ENCODE measurements around the gene SALL3. TPM values are rescaled to one million over a fixed set of nuclear protein-coding genes. Genes with fewer than 3 reads are reported as not detected.

SALL3 gene
- total RNA-seq, 1 donor from 2014 or later = 7.7 TPM

DNA sequence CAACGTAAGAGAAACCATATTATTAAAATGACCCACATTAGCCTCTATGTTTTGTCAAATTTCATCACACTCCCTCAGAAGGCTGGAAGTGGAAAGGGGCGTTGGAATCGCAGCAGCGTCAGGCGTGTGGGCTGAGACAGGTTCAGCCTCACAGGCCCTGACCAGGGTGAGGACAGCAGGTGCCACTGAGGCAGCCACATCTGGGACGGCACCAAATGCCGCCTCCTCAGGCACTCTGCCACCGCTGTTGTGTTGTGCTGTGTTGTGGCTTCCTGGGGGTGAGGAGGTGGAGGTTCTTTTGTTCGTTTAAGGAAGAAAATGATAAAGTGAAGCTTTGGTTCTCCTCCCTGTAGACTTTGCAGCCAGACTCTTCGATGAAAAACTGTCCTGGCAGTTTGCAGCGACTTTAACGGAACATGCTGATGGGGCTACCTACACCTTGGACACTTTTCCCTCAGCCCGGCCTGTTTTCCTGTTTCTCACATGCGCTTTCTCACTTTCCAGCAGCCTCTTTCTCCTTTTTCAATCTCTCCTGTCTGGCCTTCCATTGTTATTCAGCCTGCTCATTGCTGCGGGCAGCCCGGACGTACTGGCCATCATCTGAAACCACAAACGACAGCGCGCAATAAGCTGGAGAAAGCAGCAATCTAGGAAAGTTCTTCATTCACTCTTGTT, 44.9 kb upstream of the SALL3 start:
- DNase-seq (ENCODE audit: low read depth) = no peak
- no peak overlapping the region for H2AFZ ChIP-seq (ENCODE audit: low read depth, low read length)
- H3K9me3 Mint-ChIP-seq (ENCODE audit: unreplicated experiment) = peaks cover 19% of the 10 kb centered on the region

GRCh38 chr18:78935406-78935805, 44.2 kb upstream of the SALL3 start:
- Histone ChIP-seq H3K36me3 (ENCODE audit: insufficient read depth, low read length) (no peaks in the 10 kb centered on the region), H3K4me2 (ENCODE audit: low read length) (no peak overlapping the region), H3K79me2 (ENCODE audit: insufficient read depth, low read length) (no peaks in the 10 kb centered on the region), H3K9ac (ENCODE audit: low read length) (no peak overlapping the region), H4K20me1 (ENCODE audit: insufficient read depth, low read length) (no peaks in the 10 kb centered on the region), H3K27me3 (ENCODE audit: insufficient read depth, low read length) (no peaks in the 10 kb centered on the region), H3K9me3 (ENCODE audit: insufficient read depth, low read depth, low read length) (no peaks in the 10 kb centered on the region), H3K4me1 (ENCODE audit: insufficient read depth, low read length) (no peaks in the 10 kb centered on the region), H3K4me3 (ENCODE audit: insufficient read depth, low read depth, low read length) (no peak overlapping the region), H3K27ac (ENCODE audit: low read depth, low read length) (no peak overlapping the region), H2AFZ (ENCODE audit: low read depth, low read length) (no peak overlapping the region)
- Mint-ChIP-seq H3K27me3 (ENCODE audit: low read depth, unreplicated experiment) (no peaks in the 10 kb centered on the region), H3K36me3 (ENCODE audit: low read depth, unreplicated experiment) (no peaks in the 10 kb centered on the region), H3K27ac (ENCODE audit: unreplicated experiment) (no peak overlapping the region), H3K4me1 (ENCODE audit: low read depth, unreplicated experiment) (peaks cover 1% of the 10 kb centered on the region), H3K9me3 (ENCODE audit: unreplicated experiment) (peaks cover 19% of the 10 kb centered on the region), H3K4me3 (ENCODE audit: unreplicated experiment) (no peak overlapping the region)
- no peak for DNase-seq (ENCODE audit: low read depth)
- no peak for FAIRE-seq
- no peak for TF ChIP-seq EZH2 (IDR thresholded peaks at IDR 0.05; ENCODE audit: insufficient read depth, low read length)
- no peak for TF ChIP-seq CTCF (IDR thresholded peaks at IDR 0.05; ENCODE audit: insufficient read depth, low read depth, low read length)

More for the DNA sequence above, 44.9 kb upstream of the SALL3 start:
- no peak overlapping the region for H3K4me3 Mint-ChIP-seq (ENCODE audit: unreplicated experiment)
- no peaks in the 10 kb centered on the region for H4K20me1 ChIP-seq (ENCODE audit: insufficient read depth, low read length)
- no peak overlapping the region for H3K4me2 ChIP-seq (ENCODE audit: low read length)
- no peak overlapping the region for H3K4me3 ChIP-seq (ENCODE audit: insufficient read depth, low read depth, low read length)
- H3K27me3 ChIP-seq (ENCODE audit: insufficient read depth, low read length) = no peaks in the 10 kb centered on the region
- no peaks in the 10 kb centered on the region for H3K27me3 Mint-ChIP-seq (ENCODE audit: low read depth, unreplicated experiment)
- H3K79me2 ChIP-seq (ENCODE audit: insufficient read depth, low read length) = no peaks in the 10 kb centered on the region
- no peaks in the 10 kb centered on the region for H3K36me3 ChIP-seq (ENCODE audit: insufficient read depth, low read length)
- no peak overlapping the region for H3K27ac ChIP-seq (ENCODE audit: low read depth, low read length)
- TF ChIP-seq CTCF (IDR thresholded peaks at IDR 0.05; ENCODE audit: insufficient read depth, low read depth, low read length) (no peak), EZH2 (IDR thresholded peaks at IDR 0.05; ENCODE audit: insufficient read depth, low read length) (no peak)
- H3K27ac Mint-ChIP-seq (ENCODE audit: unreplicated experiment) = no peak overlapping the region
- no peak overlapping the region for H3K9ac ChIP-seq (ENCODE audit: low read length)
- no peaks in the 10 kb centered on the region for H3K4me1 ChIP-seq (ENCODE audit: insufficient read depth, low read length)
- FAIRE-seq = no peak
- H3K36me3 Mint-ChIP-seq (ENCODE audit: low read depth, unreplicated experiment) = no peaks in the 10 kb centered on the region
- H3K9me3 ChIP-seq (ENCODE audit: insufficient read depth, low read depth, low read length) = no peaks in the 10 kb centered on the region
- H3K4me1 Mint-ChIP-seq (ENCODE audit: low read depth, unreplicated experiment) = peaks cover 1% of the 10 kb centered on the region

DNA sequence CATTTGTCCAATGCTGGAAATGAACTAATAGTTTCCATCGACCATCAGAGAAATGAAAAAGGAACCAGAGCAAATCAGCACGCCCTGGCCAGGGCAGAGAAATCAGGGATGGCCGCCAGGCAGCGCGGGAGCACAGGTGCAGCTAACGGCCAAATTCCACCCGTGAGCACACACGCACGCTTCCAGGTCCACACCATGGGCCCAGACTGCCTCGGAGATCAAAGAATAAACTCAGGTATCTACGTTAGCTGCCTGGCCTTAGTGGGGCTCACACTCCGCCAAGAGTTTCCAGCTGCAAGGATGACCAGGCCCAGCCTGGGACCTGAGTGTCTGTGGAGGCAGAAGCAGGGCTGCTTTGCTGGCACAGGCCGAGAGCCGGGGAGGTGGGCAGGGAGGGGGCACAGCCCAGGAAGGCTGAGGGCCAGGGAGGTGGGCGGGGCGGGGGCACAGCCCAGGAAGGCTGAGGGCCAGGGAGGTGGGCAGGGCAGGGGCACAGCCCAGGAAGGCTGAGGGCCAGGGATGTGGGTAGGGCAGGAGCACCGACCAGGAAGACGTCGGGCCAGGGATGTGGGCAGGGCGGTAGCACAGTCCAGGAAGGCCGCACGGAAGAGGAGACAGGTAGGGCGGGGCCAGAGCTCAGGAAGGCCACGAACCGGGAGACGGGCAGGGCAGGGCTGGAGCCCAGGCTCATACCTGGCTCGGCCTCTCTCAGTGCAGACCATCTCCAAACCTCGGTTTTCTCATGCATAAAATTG, 43.2 kb upstream of the SALL3 start:
- no peaks in the 10 kb centered on the region for H3K36me3 Mint-ChIP-seq (ENCODE audit: low read depth, unreplicated experiment)
- no peaks in the 10 kb centered on the region for H3K27me3 ChIP-seq (ENCODE audit: insufficient read depth, low read length)
- H3K27ac Mint-ChIP-seq (ENCODE audit: unreplicated experiment) = no peak overlapping the region
- H3K4me3 Mint-ChIP-seq (ENCODE audit: unreplicated experiment) = no peak overlapping the region
- H3K4me1 Mint-ChIP-seq (ENCODE audit: low read depth, unreplicated experiment) = peaks cover 1% of the 10 kb centered on the region
- no peaks in the 10 kb centered on the region for H3K79me2 ChIP-seq (ENCODE audit: insufficient read depth, low read length)
- no peak overlapping the region for H3K4me2 ChIP-seq (ENCODE audit: low read length)
- TF ChIP-seq CTCF (IDR thresholded peaks at IDR 0.05; ENCODE audit: insufficient read depth, low read depth, low read length) (no peak), EZH2 (IDR thresholded peaks at IDR 0.05; ENCODE audit: insufficient read depth, low read length) (no peak)
- H3K9me3 Mint-ChIP-seq (ENCODE audit: unreplicated experiment) = peaks cover 19% of the 10 kb centered on the region
- no peaks in the 10 kb centered on the region for H3K4me1 ChIP-seq (ENCODE audit: insufficient read depth, low read length)
- H3K27me3 Mint-ChIP-seq (ENCODE audit: low read depth, unreplicated experiment) = no peaks in the 10 kb centered on the region
- H3K27ac ChIP-seq (ENCODE audit: low read depth, low read length) = no peak overlapping the region
- FAIRE-seq (no peak), DNase-seq (ENCODE audit: low read depth) (no peak)
- H3K4me3 ChIP-seq (ENCODE audit: insufficient read depth, low read depth, low read length) = no peak overlapping the region
- no peak overlapping the region for H3K9ac ChIP-seq (ENCODE audit: low read length)
- H2AFZ ChIP-seq (ENCODE audit: low read depth, low read length) = no peak overlapping the region
- no peaks in the 10 kb centered on the region for H3K9me3 ChIP-seq (ENCODE audit: insufficient read depth, low read depth, low read length)
- no peaks in the 10 kb centered on the region for H3K36me3 ChIP-seq (ENCODE audit: insufficient read depth, low read length)
- no peaks in the 10 kb centered on the region for H4K20me1 ChIP-seq (ENCODE audit: insufficient read depth, low read length)

Measured in astrocyte (in vitro differentiated cells and primary cell).